CD4-positive, alpha-beta T cell (primary cell): ENCODE measurements around the gene ZCWPW1. TPM values are rescaled to one million over a fixed set of nuclear protein-coding genes. Genes with fewer than 3 reads are reported as not detected.

Source experiments
- ATAC-seq: fragments of 200-7000 bp; cut with Tn5 transposase; one replicate; pipeline ENCODE4 v1.10.0; 2022; ENCODE audit warnings: mild to moderate bottlenecking; ENCODE audit not compliant: poor library complexity
- CTCF ChIA-PET: fragments of 350-600 bp; sonication (Branson Sonifier 250); formaldehyde crosslinking; loops from one replicate; lab custom pipeline; 2021; ENCODE audit warnings: antibody characterized with exemption, inconsistent platforms; lab: Charles Lee
- POLR2A ChIA-PET: fragments of 350-600 bp; sonication (Branson Sonifier 250); formaldehyde crosslinking; loops from one replicate; lab custom pipeline; 2021; ENCODE audit warnings: antibody characterized with exemption, inconsistent platforms; lab: Charles Lee
- DNase-seq, 14 experiments: peaks; one replicate each; pipeline ENCODE4 v3.0.0-alpha.2; 2013 to 2020; ENCODE audit warnings: mixed read lengths in 2 of 14
- H3K27ac ChIP-seq, 2 donors: one replicate each; pipeline versions ENCODE4 v1.5.1 to v1.7.0; 2013; ENCODE audit warnings: low read length in 2 of 2, low read depth in 1 of 2, mild to moderate bottlenecking in 1 of 2
- H3K27me3 ChIP-seq, 2 experiments: 1 replicate in 1 of 2; 2 replicates in 1 of 2; pipeline versions ENCODE4 v1.6.1 to v1.7.0; 2013; ENCODE audit warnings: low read length in 2 of 2, control low read depth in 1 of 2, mild to moderate bottlenecking in 1 of 2, moderate library complexity in 1 of 2; ENCODE audit not compliant: insufficient read depth in 2 of 2, control insufficient read depth in 1 of 2
- H3K36me3 ChIP-seq: one replicate; pipeline ENCODE4 v1.6.1; 2013; ENCODE audit warnings: low read length, control low read depth; ENCODE audit not compliant: insufficient read depth
- H3K4me1 ChIP-seq: one replicate; pipeline ENCODE4 v1.6.1; 2013; ENCODE audit warnings: low read length, control low read depth; ENCODE audit not compliant: insufficient read depth
- H3K4me3 ChIP-seq: one replicate; pipeline ENCODE4 v1.5.1; 2013; ENCODE audit warnings: mild to moderate bottlenecking, low read length, moderate library complexity
- H3K9me3 ChIP-seq, 2 experiments: 1 replicate in 1 of 2; 2 replicates in 1 of 2; pipeline versions ENCODE4 v1.6.1 to v1.7.0; 2013; ENCODE audit warnings: low read length in 2 of 2, mild to moderate bottlenecking in 2 of 2, control low read depth in 1 of 2, moderate library complexity in 1 of 2; ENCODE audit not compliant: control insufficient read depth in 1 of 2, insufficient read depth in 1 of 2
- H3K27ac Mint-ChIP-seq: one replicate; pipeline ENCODE4 v1.8.0; 2020; ENCODE audit warnings: mixed read lengths
- H3K27me3 Mint-ChIP-seq: one replicate; pipeline ENCODE4 v1.8.0; 2021; ENCODE audit warnings: mixed read lengths
- H3K36me3 Mint-ChIP-seq: one replicate; pipeline ENCODE4 v1.8.0; 2021; ENCODE audit warnings: low read depth, mixed read lengths
- H3K4me1 Mint-ChIP-seq: one replicate; pipeline ENCODE4 v1.8.0; 2021; ENCODE audit warnings: low read depth, mixed read lengths
- H3K4me3 Mint-ChIP-seq: one replicate; pipeline ENCODE4 v1.8.0; 2020; ENCODE audit warnings: mild to moderate bottlenecking, mixed read lengths
- H3K9me3 Mint-ChIP-seq: one replicate; pipeline ENCODE4 v1.8.0; 2020; ENCODE audit warnings: mixed read lengths
- intact Hi-C, 2 experiments: fragments of 100-400 bp; cut with DNase I in 1 of 2; cut with micrococcal nuclease in 1 of 2; formaldehyde crosslinking; loops; one replicate each; pipeline versions ENCODE4 v1.15.1 to v1.9.0; 2023 to 2025; cut with DNase I, micrococcal nuclease
- total RNA-seq, 174 experiments: library from RNA in 2 of 174; stranded (reverse) in 2 of 174; gene quantifications; one replicate each; pipeline ENCODE4 v1.2.3 and lab custom pipeline; 2021 to 2026
- TF ChIP-seq, protein P1 (sequence below): fragments of 200-600 bp; IDR thresholded peaks from one replicate; pipeline ENCODE4 v1.8.0; 2022; ENCODE audit warnings: antibody characterized with exemption, mild to moderate bottlenecking

The ZCWPW1 gene
- total RNA-seq, 2 experiments from 2014 or later, result 4.4 to 6.5 TPM

DNA sequence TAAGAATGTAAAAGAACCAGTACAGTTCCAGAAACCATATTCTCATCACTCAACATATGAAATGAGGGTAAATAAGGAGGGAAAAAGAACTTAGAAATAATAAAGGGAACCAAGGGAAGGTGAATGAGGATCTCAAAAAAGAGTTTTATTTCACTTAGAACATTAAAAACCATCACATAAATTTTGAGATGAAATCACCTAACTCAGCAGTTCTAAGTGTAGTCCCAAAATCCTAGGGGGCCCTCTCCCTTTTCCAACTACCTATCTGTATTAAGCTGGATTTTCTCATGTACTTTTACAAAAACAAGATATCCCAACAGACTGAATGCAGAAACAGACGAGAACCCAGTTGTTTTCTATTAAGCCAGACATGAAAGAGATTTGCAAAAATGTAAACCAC is 3.2 kb downstream of the ZCWPW1 start:
- Mint-ChIP-seq H3K4me3 (peak overlapping the region; percentile 32), H3K9me3 (no peaks in the 10 kb centered on the region), H3K27ac (no peak overlapping the region), H3K4me1 (peaks cover 19% of the 10 kb centered on the region), H3K36me3 (peaks cover 21% of the 10 kb centered on the region), H3K27me3 (peaks cover 11% of the 10 kb centered on the region)
- CTCF ChIA-PET, result no interaction called here
- H3K4me1 ChIP-seq, result peaks cover 20% of the 10 kb centered on the region
- H3K27me3 ChIP-seq, result no peaks in the 10 kb centered on the region
- intact Hi-C loops, result loop anchor here in 1 of 2 experiments (5.0 kb wide), 3 partner anchors 78 to 508 kb away; partner anchors contain the start of gene TRIM4
- no peak overlapping the region for H3K4me3 ChIP-seq
- no peak for ATAC-seq
- no peaks in the 10 kb centered on the region for H3K36me3 ChIP-seq
- POLR2A ChIA-PET, result interaction anchor here (0.6 kb wide), 1 partner anchor 28 kb away, joined by 3 read pairs; no protein-coding TSS in a partner anchor
- no peak overlapping the region for H3K27ac ChIP-seq
- no peak for DNase-seq
- no peaks in the 10 kb centered on the region for H3K9me3 ChIP-seq
- TF ChIP-seq, protein P1, sequence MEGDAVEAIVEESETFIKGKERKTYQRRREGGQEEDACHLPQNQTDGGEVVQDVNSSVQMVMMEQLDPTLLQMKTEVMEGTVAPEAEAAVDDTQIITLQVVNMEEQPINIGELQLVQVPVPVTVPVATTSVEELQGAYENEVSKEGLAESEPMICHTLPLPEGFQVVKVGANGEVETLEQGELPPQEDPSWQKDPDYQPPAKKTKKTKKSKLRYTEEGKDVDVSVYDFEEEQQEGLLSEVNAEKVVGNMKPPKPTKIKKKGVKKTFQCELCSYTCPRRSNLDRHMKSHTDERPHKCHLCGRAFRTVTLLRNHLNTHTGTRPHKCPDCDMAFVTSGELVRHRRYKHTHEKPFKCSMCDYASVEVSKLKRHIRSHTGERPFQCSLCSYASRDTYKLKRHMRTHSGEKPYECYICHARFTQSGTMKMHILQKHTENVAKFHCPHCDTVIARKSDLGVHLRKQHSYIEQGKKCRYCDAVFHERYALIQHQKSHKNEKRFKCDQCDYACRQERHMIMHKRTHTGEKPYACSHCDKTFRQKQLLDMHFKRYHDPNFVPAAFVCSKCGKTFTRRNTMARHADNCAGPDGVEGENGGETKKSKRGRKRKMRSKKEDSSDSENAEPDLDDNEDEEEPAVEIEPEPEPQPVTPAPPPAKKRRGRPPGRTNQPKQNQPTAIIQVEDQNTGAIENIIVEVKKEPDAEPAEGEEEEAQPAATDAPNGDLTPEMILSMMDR, result no peak

DNA sequence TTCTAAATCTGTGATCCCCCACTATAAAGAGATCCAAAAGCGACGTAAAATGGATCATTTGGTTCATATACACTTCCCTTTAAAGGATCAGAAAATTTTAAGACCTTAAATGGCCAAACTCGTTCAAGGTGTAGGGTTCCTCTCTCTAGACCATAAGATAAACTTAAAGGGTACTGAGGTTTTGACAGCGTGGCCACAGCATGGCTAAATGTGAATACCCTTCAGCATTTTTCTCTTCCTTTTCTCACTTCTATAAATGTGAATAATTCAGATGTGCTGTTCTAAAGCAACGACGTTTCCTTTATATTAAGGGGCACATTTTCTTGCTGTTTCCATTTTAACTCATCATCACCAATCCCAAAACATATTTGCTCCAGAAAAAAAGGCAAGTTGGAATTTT is 5.2 kb downstream of the ZCWPW1 start:
- Mint-ChIP-seq H3K27me3 (peaks cover under 1% of the 10 kb centered on the region), H3K4me3 (no peak overlapping the region), H3K27ac (no peak overlapping the region), H3K9me3 (no peaks in the 10 kb centered on the region), H3K4me1 (peaks cover 5% of the 10 kb centered on the region), H3K36me3 (peaks cover 4% of the 10 kb centered on the region)
- ChIA-PET POLR2A (interaction anchor here (0.7 kb wide), 1 partner anchor 33 kb away, joined by 3 read pairs; no protein-coding TSS in a partner anchor), CTCF (interaction anchor here (1.6 kb wide), 1 partner anchor 16 kb away, joined by 6 read pairs; no protein-coding TSS in a partner anchor)
- Histone ChIP-seq H3K4me3 (no peak overlapping the region), H3K9me3 (no peaks in the 10 kb centered on the region), H3K4me1 (peaks cover 8% of the 10 kb centered on the region), H3K27me3 (no peaks in the 10 kb centered on the region), H3K27ac (no peak overlapping the region), H3K36me3 (no peaks in the 10 kb centered on the region)
- no peak for ATAC-seq
- no peak for DNase-seq
- TF ChIP-seq, protein P1, result no peak
- intact Hi-C loops, result no loop called here

DNA sequence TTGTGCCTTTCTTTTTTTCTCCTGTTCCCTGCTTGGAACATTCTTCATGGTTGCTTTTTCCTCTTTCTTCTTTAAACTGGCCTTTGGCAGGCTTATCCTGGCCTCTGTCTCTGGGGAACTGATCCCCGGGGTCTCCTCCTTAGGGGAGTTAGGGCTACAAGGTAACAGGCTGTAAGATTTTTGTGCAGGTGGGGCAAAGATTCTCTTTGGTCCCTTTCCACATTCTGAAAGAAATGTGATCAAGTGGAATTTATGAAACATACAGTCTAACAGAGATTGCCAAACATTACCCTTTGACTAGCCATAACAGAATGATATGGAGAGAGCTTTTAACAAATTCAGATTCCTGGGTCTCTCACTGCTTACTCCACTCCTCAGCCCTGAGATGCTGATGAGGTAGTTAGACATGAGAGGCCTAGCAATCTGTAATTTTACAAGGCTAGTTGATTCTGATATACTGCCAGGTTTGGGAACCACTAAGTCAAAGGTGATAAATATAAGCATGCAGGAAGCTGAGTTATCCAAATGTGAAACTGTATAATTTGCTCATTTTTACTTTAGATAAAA is 8.8 kb downstream of the ZCWPW1 start:
- no peaks in the 10 kb centered on the region for H3K9me3 Mint-ChIP-seq
- no peak overlapping the region for H3K27ac Mint-ChIP-seq
- Histone ChIP-seq H3K4me3 (no peak overlapping the region), H3K9me3 (no peaks in the 10 kb centered on the region), H3K27me3 (no peaks in the 10 kb centered on the region), H3K36me3 (no peaks in the 10 kb centered on the region), H3K27ac (no peak overlapping the region), H3K4me1 (no peaks in the 10 kb centered on the region)
- CTCF ChIA-PET, result no interaction called here
- DNase-seq (no peak), ATAC-seq (no peak)
- no peak overlapping the region for H3K4me3 Mint-ChIP-seq
- no peaks in the 10 kb centered on the region for H3K27me3 Mint-ChIP-seq
- no peaks in the 10 kb centered on the region for H3K36me3 Mint-ChIP-seq
- POLR2A ChIA-PET, result interaction anchor here (1.4 kb wide), 1 partner anchor 10 kb away, joined by 5 read pairs; the partner anchor contains the start of genes MEPCE and ZCWPW1
- H3K4me1 Mint-ChIP-seq, result no peaks in the 10 kb centered on the region
- intact Hi-C loops, result no loop called here
- TF ChIP-seq, protein P1, result no peak
